HAP-1 (cell line): ENCODE data around the gene ARHGEF12.
A peak's percentile ranks its signal among the peaks of the same experiment; 100 is the strongest.

Experiments
- DNase-seq, 2 experiments: peaks; one replicate each; pipeline ENCODE4 v3.0.0-alpha.2; 2016 to 2020; ENCODE audit warnings: low spot score in 2 of 2
- H3K27me3 ChIP-seq: fragments of 250-450 bp; sonication (Bioruptor Pico); 2 replicates; pipeline ENCODE4 v1.5.1; 2020; ENCODE audit warnings: low read depth, mild to moderate bottlenecking, moderate library complexity
- H3K36me3 ChIP-seq: fragments of 250-450 bp; sonication (Bioruptor Pico); replicated peaks from 2 replicates; pipeline ENCODE4 v1.5.1; 2020; ENCODE audit warnings: mild to moderate bottlenecking
- H3K4me1 ChIP-seq: fragments of 250-450 bp; sonication (Bioruptor Pico); 2 replicates; pipeline ENCODE4 v1.5.1; 2020; ENCODE audit warnings: mild to moderate bottlenecking
- H3K4me3 ChIP-seq: fragments of 250-450 bp; sonication (Bioruptor Pico); 2 replicates; pipeline ENCODE4 v1.5.1; 2020; ENCODE audit warnings: mild to moderate bottlenecking, moderate library complexity
- H3K9me3 ChIP-seq: fragments of 250-450 bp; sonication (Bioruptor Pico); 2 replicates; pipeline ENCODE4 v1.5.1; 2020; ENCODE audit warnings: mild to moderate bottlenecking, moderate library complexity
- in situ Hi-C: fragments of 300-500 bp; cut with MboI; formaldehyde crosslinking; loops from 3 replicates; pipeline ENCODE4 v1.14.3; 2020; ENCODE audit warnings: low sequenced_read_pairs, inconsistent platforms, mixed read lengths

The ARHGEF12 gene

GRCh38 chr11:120524536-120525085 is 188.4 kb downstream of the ARHGEF12 start:
- Histone ChIP-seq H3K4me3 (no peak overlapping the region), H3K27me3 (no peaks in the 10 kb centered on the region), H3K4me1 (no peaks in the 10 kb centered on the region), H3K36me3 (no peaks in the 10 kb centered on the region), H3K9me3 (no peaks in the 10 kb centered on the region)
- DNase-seq = no peak
- in situ Hi-C loops = loop anchor here (25.0 kb wide), 1 partner anchor 663 kb away; no protein-coding TSS in a partner anchor

DNA sequence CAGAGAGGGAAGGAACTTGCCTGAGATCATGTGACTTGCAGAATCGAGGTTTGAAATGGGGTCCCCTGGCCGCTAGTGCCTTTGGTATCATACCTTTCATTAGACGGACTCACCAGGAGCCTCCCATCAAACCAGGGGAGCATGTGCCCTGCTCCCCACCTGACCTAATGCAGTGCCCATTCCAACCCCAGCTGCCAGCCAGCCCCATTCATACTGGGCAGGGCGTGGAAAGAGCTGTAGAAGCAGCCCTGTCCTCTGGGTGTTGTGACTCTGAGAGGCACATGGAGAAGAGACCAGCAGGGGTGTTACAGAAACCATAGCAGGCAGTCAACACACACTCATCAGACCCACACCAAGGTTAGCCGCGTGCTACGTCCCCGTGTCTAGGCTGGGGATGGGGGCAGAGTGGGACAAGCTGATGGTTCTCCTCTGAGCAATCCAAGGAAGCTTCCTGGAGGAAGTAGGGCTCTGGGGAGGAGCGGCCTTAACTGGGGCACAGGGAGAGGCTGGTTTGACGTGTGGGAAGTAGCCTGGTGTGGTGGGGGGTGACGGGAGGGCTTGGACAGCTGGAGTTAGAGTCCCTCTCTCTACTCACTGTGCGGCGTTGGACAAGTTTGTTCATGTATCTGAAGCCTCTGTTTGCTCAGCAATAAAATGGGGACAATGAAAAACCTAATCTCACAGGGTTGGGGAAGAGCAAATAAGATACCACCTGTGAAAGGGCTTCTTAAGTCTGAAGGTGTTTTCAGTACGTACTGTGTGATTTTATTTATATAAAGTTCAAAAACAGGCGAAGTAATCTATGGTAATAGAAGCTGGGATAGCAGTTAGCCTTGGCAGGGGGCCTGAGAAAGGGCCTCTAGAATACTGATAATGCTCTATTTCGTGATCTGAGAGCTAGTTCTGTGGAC is 189.3 kb downstream of the ARHGEF12 start:
- DNase-seq = no peak
- no peaks in the 10 kb centered on the region for H3K9me3 ChIP-seq
- H3K4me3 ChIP-seq = no peak overlapping the region
- in situ Hi-C loops = no loop called here
- no peaks in the 10 kb centered on the region for H3K4me1 ChIP-seq
- no peaks in the 10 kb centered on the region for H3K36me3 ChIP-seq
- no peaks in the 10 kb centered on the region for H3K27me3 ChIP-seq

- Histone ChIP-seq H3K4me3 (no peak overlapping the region), H3K4me1 (no peaks in the 10 kb centered on the region), H3K27me3 (no peaks in the 10 kb centered on the region), H3K36me3 (no peaks in the 10 kb centered on the region), H3K9me3 (no peaks in the 10 kb centered on the region)
- in situ Hi-C loops = no loop called here
- no peak for DNase-seq
Measured at GRCh38 chr11:120526241-120526640, 190.0 kb downstream of the ARHGEF12 start.

GRCh38 chr11:120527111-120527761 is 191.0 kb downstream of the ARHGEF12 start:
- Histone ChIP-seq H3K27me3 (no peaks in the 10 kb centered on the region), H3K4me1 (peaks cover 1% of the 10 kb centered on the region), H3K9me3 (no peaks in the 10 kb centered on the region), H3K4me3 (no peak overlapping the region), H3K36me3 (no peaks in the 10 kb centered on the region)
- peak in 1 of 2 experiments; percentile 31 for DNase-seq
- in situ Hi-C loops = no loop called here

GRCh38 chr11:120528749-120529148 is 192.5 kb downstream of the ARHGEF12 start:
- Histone ChIP-seq H3K27me3 (no peaks in the 10 kb centered on the region), H3K9me3 (no peaks in the 10 kb centered on the region), H3K4me1 (peaks cover 5% of the 10 kb centered on the region), H3K36me3 (no peaks in the 10 kb centered on the region), H3K4me3 (no peak overlapping the region)
- DNase-seq = no peak
- in situ Hi-C loops = no loop called here

DNA sequence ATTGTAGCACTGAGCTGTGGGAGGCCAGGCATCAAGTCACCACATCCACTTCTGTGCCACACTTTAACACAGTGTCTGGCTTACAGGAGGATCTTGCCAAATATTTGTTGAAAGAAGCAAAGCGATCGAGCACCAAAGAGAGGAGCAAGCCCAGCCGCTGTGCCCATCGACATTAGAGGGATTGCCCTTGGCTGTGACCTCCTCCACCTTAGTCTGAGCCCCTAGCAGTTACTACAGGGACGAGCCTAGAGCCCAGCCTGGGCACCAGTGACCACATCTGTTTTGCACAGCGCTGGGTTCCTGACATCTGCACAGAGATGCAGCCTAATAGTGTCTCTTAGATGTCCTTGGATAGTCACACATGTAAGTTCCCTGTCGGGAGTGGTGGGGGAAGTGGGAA is 193.0 kb downstream of the ARHGEF12 start:
- in situ Hi-C loops = no loop called here
- H3K9me3 ChIP-seq = no peaks in the 10 kb centered on the region
- no peaks in the 10 kb centered on the region for H3K27me3 ChIP-seq
- H3K36me3 ChIP-seq = no peaks in the 10 kb centered on the region
- no peak for DNase-seq
- peaks cover 5% of the 10 kb centered on the region for H3K4me1 ChIP-seq
- H3K4me3 ChIP-seq = no peak overlapping the region

DNA sequence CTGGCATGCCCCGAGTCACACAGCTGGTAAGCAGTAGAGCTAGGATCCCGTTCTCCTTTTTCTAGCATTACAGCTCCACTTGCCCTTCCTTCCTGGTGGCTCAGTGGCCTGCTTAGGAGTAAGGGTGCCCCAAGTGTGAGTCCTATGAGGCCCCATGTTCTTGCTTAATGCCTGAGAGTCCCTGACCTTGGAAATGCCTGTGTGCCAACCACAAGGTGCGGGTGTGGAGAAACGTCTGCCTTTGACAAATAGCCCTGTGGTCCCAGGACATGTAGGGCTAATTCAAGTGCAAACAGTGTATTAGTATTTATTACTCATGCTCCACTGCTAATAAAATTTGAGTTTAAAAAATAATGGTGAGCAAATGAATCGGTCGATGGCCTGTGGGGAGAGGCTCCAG is 193.7 kb downstream of the ARHGEF12 start:
- Histone ChIP-seq H3K27me3 (no peaks in the 10 kb centered on the region), H3K9me3 (no peaks in the 10 kb centered on the region), H3K4me3 (no peak overlapping the region), H3K4me1 (peaks cover 5% of the 10 kb centered on the region), H3K36me3 (no peaks in the 10 kb centered on the region)
- in situ Hi-C loops = no loop called here
- no peak for DNase-seq

GRCh38 chr11:120532082-120532831 is 196.0 kb downstream of the ARHGEF12 start:
- no peak overlapping the region for H3K4me3 ChIP-seq
- in situ Hi-C loops = no loop called here
- no peaks in the 10 kb centered on the region for H3K36me3 ChIP-seq
- no peaks in the 10 kb centered on the region for H3K27me3 ChIP-seq
- peaks cover 5% of the 10 kb centered on the region for H3K4me1 ChIP-seq
- no peaks in the 10 kb centered on the region for H3K9me3 ChIP-seq
- DNase-seq = no peak

- no peak for DNase-seq
- Histone ChIP-seq H3K36me3 (no peaks in the 10 kb centered on the region), H3K4me1 (peaks cover 5% of the 10 kb centered on the region), H3K27me3 (no peaks in the 10 kb centered on the region), H3K4me3 (no peak overlapping the region), H3K9me3 (no peaks in the 10 kb centered on the region)
- in situ Hi-C loops = no loop called here
Measured at GRCh38 chr11:120532832-120533196, 196.6 kb downstream of the ARHGEF12 start.

DNA sequence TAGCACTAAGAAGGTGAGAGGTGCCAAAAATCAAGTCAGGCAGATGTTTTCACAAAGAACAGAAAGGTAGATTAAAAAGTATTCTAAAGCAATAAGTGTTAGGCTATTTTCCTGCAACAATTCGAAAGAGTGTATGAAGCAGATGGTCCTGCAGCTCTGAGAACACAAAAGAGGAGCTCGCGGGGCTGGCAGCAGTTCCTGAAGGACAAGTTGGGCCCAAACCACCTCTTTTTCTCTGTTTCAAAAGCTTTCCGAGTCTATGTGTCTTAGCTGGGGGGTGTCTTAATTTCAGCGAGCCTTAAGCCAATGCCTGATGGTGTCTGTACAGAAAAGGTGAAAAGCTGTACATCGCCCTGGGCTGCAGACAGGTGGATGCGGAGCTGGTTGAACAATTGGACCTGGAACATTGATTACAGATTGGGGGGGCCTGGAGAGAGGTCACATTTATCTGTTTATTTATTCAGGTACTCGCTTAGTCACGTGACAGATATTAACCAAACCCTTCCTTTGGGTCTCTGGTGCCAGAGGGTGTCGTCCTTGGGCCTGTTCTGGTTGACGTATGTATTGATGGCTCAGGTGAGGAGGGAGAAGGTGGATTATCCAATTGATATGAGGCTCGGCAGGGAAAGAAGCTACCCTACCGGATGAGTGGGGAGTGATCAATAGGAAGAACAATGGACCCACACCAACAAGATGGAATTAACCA is 200.0 kb downstream of the ARHGEF12 start:
- in situ Hi-C loops = no loop called here
- Histone ChIP-seq H3K9me3 (no peaks in the 10 kb centered on the region), H3K36me3 (no peaks in the 10 kb centered on the region), H3K4me3 (no peak overlapping the region), H3K27me3 (no peaks in the 10 kb centered on the region), H3K4me1 (peaks cover 5% of the 10 kb centered on the region)
- no peak for DNase-seq

DNA sequence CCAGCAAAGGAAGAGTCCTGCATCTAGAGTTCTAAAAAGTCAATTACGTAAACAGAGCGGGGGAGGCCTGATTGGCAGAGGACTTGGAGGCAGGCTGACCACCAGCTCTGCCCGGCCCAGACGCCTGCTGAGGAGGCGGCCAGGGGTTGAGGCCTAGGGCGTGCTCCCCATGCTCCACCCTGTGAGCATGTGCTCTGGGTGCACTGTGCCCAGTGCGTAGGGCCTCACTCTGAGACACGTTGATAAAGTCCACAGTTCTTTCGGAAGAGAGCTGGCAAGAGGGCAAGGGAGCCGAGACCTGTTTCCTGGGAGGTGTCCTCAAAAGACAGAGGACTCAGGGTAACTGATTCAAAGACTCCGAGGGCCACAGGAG is 200.6 kb downstream of the ARHGEF12 start:
- H3K4me1 ChIP-seq = peaks cover 5% of the 10 kb centered on the region
- no peak overlapping the region for H3K4me3 ChIP-seq
- no peaks in the 10 kb centered on the region for H3K36me3 ChIP-seq
- in situ Hi-C loops = no loop called here
- H3K9me3 ChIP-seq = no peaks in the 10 kb centered on the region
- DNase-seq = no peak
- H3K27me3 ChIP-seq = no peaks in the 10 kb centered on the region

DNA sequence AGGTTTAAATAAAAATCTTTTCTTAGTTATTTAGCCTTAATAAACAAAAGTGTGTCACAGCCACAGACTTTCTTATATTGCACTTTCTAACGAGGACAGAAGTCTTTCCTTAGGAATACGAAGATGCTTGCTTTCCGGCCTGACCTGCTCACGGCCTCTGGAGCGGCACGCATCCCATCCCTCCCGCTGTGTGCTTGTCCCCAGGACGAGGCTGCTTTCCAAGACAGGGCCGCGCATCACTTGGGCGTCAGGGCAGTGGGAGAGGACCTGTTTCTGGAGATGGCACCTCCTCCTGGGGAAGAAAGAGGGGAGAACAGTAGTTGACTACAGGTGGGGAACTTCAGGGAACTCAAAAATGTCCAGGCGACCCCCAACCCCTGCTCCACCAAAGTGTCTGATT is 201.8 kb downstream of the ARHGEF12 start:
- H3K4me3 ChIP-seq = no peak overlapping the region
- in situ Hi-C loops = no loop called here

GRCh38 chr11:120538707-120539106 is 202.5 kb downstream of the ARHGEF12 start:
- no peaks in the 10 kb centered on the region for H3K27me3 ChIP-seq
- DNase-seq = no peak
- no peak overlapping the region for H3K4me3 ChIP-seq
- H3K4me1 ChIP-seq = no peaks in the 10 kb centered on the region
- in situ Hi-C loops = no loop called here
- H3K36me3 ChIP-seq = no peaks in the 10 kb centered on the region
- H3K9me3 ChIP-seq = no peaks in the 10 kb centered on the region

More for the DNA sequence above, 201.8 kb downstream of the ARHGEF12 start:
- no peaks in the 10 kb centered on the region for H3K9me3 ChIP-seq
- no peak for DNase-seq
- no peaks in the 10 kb centered on the region for H3K36me3 ChIP-seq
- no peaks in the 10 kb centered on the region for H3K4me1 ChIP-seq
- H3K27me3 ChIP-seq = no peaks in the 10 kb centered on the region
